T-cell (primary cell): ENCODE measurements around the gene DENND5B. TPM values are rescaled to one million over a fixed set of nuclear protein-coding genes. Genes with fewer than 3 reads are reported as not detected.
"Not testable (repeated sequence)": the region's sequence is repeated elsewhere in the genome, so short reads cannot be mapped to it uniquely, and the experiment has no call there.

Source experiments
- ATAC-seq, 4 experiments: fragments of 200-7000 bp in 3 of 4; fragments of 150-1000 bp in 1 of 4; cut with Tn5 transposase; replicated peaks in 1 of 4; 1 replicate in 3 of 4; 2 replicates in 1 of 4; pipeline ENCODE4 v1.10.0; 2021; ENCODE audit warnings: moderate library complexity in 3 of 4, mild to moderate bottlenecking in 2 of 4, moderate number of reproducible peaks in 1 of 4
- CTCF ChIA-PET, 2 donors: fragments of 300-600 bp; sonication (Branson Sonifier 250); formaldehyde crosslinking; loops; one replicate each; lab custom pipeline; 2022; ENCODE audit warnings: antibody characterized with exemption in 2 of 2; lab: Charles Lee
- POLR2A ChIA-PET, 2 donors: fragments of 300-600 bp; sonication (Branson Sonifier 250); formaldehyde crosslinking; loops; one replicate each; lab custom pipeline; 2022; ENCODE audit warnings: antibody characterized with exemption in 2 of 2; lab: Charles Lee
- DNase-seq, 35 experiments: peaks; one replicate each; pipeline versions ENCODE4 v3.0.0 to v3.0.0-alpha.2; 2013 to 2023
- H3K27ac ChIP-seq: one replicate; pipeline ENCODE4 v1.5.1; 2013; ENCODE audit warnings: low read length
- H3K27me3 ChIP-seq, 2 experiments: replicated peaks in 1 of 2; 1 replicate in 1 of 2; 2 replicates in 1 of 2; pipeline versions ENCODE4 v1.6.1 to v1.7.0; 2013; ENCODE audit warnings: low read length in 1 of 2, mixed read lengths in 1 of 2; ENCODE audit not compliant: control insufficient read depth in 2 of 2, insufficient read depth in 2 of 2; ENCODE audit errors: extremely low read depth in 1 of 2
- H3K36me3 ChIP-seq, 2 donors: 1 replicate in 1 of 2; 2 replicates in 1 of 2; pipeline versions ENCODE4 v1.6.1 to v1.7.0; 2013; ENCODE audit warnings: low read length in 1 of 2; ENCODE audit not compliant: control insufficient read depth in 2 of 2, insufficient read depth in 1 of 2; ENCODE audit errors: extremely low read depth in 1 of 2
- H3K4me1 ChIP-seq, 2 experiments: 1 replicate in 1 of 2; 2 replicates in 1 of 2; pipeline versions ENCODE4 v1.6.1 to v1.7.0; 2013; ENCODE audit warnings: low read length in 2 of 2, mixed read lengths in 1 of 2; ENCODE audit not compliant: insufficient read depth in 2 of 2, control insufficient read depth in 1 of 2; ENCODE audit errors: extremely low read depth in 1 of 2
- H3K4me3 ChIP-seq, 2 donors: 1 replicate in 1 of 2; 2 replicates in 1 of 2; pipeline versions ENCODE4 v1.5.1 to v1.7.0; 2013; ENCODE audit warnings: mild to moderate bottlenecking in 2 of 2, low read length in 1 of 2, moderate library complexity in 1 of 2; ENCODE audit not compliant: control insufficient read depth in 1 of 2; ENCODE audit errors: extremely low read depth in 1 of 2
- H3K9me3 ChIP-seq: 2 replicates; pipeline ENCODE4 v1.7.0; 2013
- H3K27ac Mint-ChIP-seq, 2 donors: one replicate each; pipeline ENCODE4 v1.8.0; 2020 to 2021; ENCODE audit warnings: mild to moderate bottlenecking in 2 of 2, mixed read lengths in 2 of 2
- H3K27me3 Mint-ChIP-seq, 2 donors: one replicate each; pipeline ENCODE4 v1.8.0; 2021 to 2022; ENCODE audit warnings: mixed read lengths in 2 of 2
- H3K36me3 Mint-ChIP-seq: one replicate; pipeline ENCODE4 v1.8.0; 2021; ENCODE audit warnings: mixed read lengths
- H3K4me1 Mint-ChIP-seq, 3 donors: one replicate each; pipeline ENCODE4 v1.8.0; 2020 to 2022; ENCODE audit warnings: mixed read lengths in 3 of 3, mild to moderate bottlenecking in 1 of 3
- H3K4me3 Mint-ChIP-seq, 3 donors: one replicate each; pipeline ENCODE4 v1.8.0; 2020 to 2022; ENCODE audit warnings: mild to moderate bottlenecking in 3 of 3, mixed read lengths in 3 of 3, moderate library complexity in 3 of 3
- H3K9me3 Mint-ChIP-seq, 3 donors: one replicate each; pipeline ENCODE4 v1.8.0; 2020 to 2022; ENCODE audit warnings: mixed read lengths in 3 of 3
- WGBS: methylation state at CpG from one replicate; pipeline ENCODE4 v1.1.5; 2013; ENCODE audit warnings: missing lambda C conversion rate; ENCODE audit not compliant: insufficient coverage; 5-methylcytosine and 5-hydroxymethylcytosine counted together
- total RNA-seq, 35 experiments: library from RNA in 6 of 35; stranded (reverse) in 6 of 35; fragments of 120-200 nt in 1 of 35; gene quantifications; one replicate each; pipeline versions ENCODE4 v1.2.1 to v1.2.4 and lab custom pipeline; 2013 to 2026

The DENND5B gene
- total RNA-seq, 5 donors from 2014 or later (not counting 1 experiment from before 2014, with no cell fraction given) = 0.38 to 2.6 (median 1.2) TPM

GRCh38 chr12:31560516-31560915, 30.4 kb downstream of the DENND5B start:
- no peak overlapping the region for H3K27ac ChIP-seq
- H3K4me3 ChIP-seq = no peak overlapping the region
- ChIA-PET CTCF (interaction anchor here in 1 of 2 donors (0.5 kb wide), 1 partner anchor 76 kb away, joined by 4 read pairs; no protein-coding TSS in a partner anchor), POLR2A (no interaction called here)
- no peaks in the 10 kb centered on the region for H3K9me3 ChIP-seq
- no peak for ATAC-seq
- H3K27me3 ChIP-seq = peaks cover 0 to 12% of the 10 kb centered on the region in 2 experiments
- DNase-seq = no peak
- Mint-ChIP-seq H3K36me3 (no peaks in the 10 kb centered on the region), H3K9me3 (no peaks in the 10 kb centered on the region), H3K27me3 (peaks cover 27 to 28% of the 10 kb centered on the region in 2 donors), H3K4me3 (no peak overlapping the region), H3K27ac (no peak overlapping the region), H3K4me1 (no peaks in the 10 kb centered on the region)
- H3K4me1 ChIP-seq = no peaks in the 10 kb centered on the region
- WGBS = 96% methylated on average over 2 of the region's 2 CpGs
- H3K36me3 ChIP-seq = no peaks in the 10 kb centered on the region

DNA sequence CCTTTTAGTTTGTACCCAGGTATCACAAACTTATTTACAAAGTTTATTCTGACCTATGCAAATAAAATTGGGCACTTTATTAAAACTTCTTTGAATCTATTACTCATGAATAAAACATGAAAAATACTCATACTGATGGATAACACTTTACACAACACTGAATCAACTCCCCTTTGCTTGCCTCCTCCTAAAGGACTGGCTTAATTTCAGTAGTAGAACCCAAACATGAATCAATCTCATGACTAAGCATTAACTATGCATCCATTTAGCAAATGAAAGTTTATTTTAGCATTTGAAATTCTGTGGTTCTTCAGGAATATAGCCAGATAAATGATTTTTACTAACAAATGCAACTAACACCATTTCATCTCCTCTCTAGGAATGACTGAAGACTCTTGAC, 32.4 kb downstream of the DENND5B start:
- H3K4me3 Mint-ChIP-seq = no peak overlapping the region
- ATAC-seq = no peak
- H3K27me3 ChIP-seq = peaks cover 0 to 13% of the 10 kb centered on the region in 2 experiments
- no peak overlapping the region for H3K27ac Mint-ChIP-seq
- H3K27me3 Mint-ChIP-seq = peaks cover 32 to 33% of the 10 kb centered on the region in 2 donors
- POLR2A ChIA-PET = no interaction called here
- CTCF ChIA-PET = no interaction called here
- no peaks in the 10 kb centered on the region for H3K36me3 ChIP-seq
- H3K27ac ChIP-seq = no peak overlapping the region
- no peaks in the 10 kb centered on the region for H3K4me1 ChIP-seq
- no peaks in the 10 kb centered on the region for H3K4me1 Mint-ChIP-seq
- H3K36me3 Mint-ChIP-seq = no peaks in the 10 kb centered on the region
- peaks cover 0 to 5% (median 5%) of the 10 kb centered on the region in 3 donors for H3K9me3 Mint-ChIP-seq
- no peaks in the 10 kb centered on the region for H3K9me3 ChIP-seq
- no peak overlapping the region for H3K4me3 ChIP-seq
- no peak for DNase-seq

GRCh38 chr12:31557707-31558106, 33.2 kb downstream of the DENND5B start:
- no peak for ATAC-seq
- peaks cover 35 to 38% of the 10 kb centered on the region in 2 donors for H3K27me3 Mint-ChIP-seq
- H3K4me1 ChIP-seq = no peaks in the 10 kb centered on the region
- no peaks in the 10 kb centered on the region for H3K36me3 ChIP-seq
- POLR2A ChIA-PET = no interaction called here
- peaks cover 0 to 9% (median 5%) of the 10 kb centered on the region in 3 donors for H3K9me3 Mint-ChIP-seq
- H3K27ac Mint-ChIP-seq = no peak overlapping the region
- H3K27me3 ChIP-seq = peaks cover 0 to 13% of the 10 kb centered on the region in 2 experiments
- WGBS = 20% methylated on average over 1 of the region's 5 CpGs
- H3K27ac ChIP-seq = no peak overlapping the region
- CTCF ChIA-PET = no interaction called here
- H3K9me3 ChIP-seq = no peaks in the 10 kb centered on the region
- no peak overlapping the region for H3K4me3 ChIP-seq
- no peak for DNase-seq
- H3K4me3 Mint-ChIP-seq = no peak overlapping the region
- no peaks in the 10 kb centered on the region for H3K4me1 Mint-ChIP-seq
- no peaks in the 10 kb centered on the region for H3K36me3 Mint-ChIP-seq

DNA sequence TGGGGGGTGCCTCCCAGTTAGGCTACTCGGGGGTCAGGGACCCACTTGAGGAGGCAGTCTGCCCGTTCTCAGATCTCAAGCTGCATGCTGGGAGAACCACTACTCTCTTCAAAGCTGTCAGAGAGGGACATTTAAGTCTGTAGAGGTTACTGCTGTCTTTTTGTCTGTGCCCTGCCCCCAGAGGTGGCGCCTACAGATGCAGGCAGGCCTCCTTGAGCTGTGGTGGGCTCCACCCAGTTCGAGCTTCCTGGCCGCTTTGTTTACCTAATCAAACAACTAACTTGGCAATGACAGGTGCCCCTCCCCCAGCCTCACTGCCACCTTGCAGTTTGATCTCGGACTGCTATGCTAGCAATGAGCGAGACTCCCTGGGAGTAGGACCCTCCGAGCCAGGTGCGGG, 35.5 kb downstream of the DENND5B start:
- H3K27ac Mint-ChIP-seq, CTCF ChIA-PET, H3K4me3 Mint-ChIP-seq, H3K4me1 ChIP-seq, POLR2A ChIA-PET, H3K27ac ChIP-seq, ATAC-seq, H3K9me3 Mint-ChIP-seq, DNase-seq, H3K4me1 Mint-ChIP-seq, H3K36me3 Mint-ChIP-seq, H3K9me3 ChIP-seq, H3K36me3 ChIP-seq, H3K4me3 ChIP-seq: not testable (repeated sequence)
- 88% methylated on average over 6 of the region's 9 CpGs for WGBS
- peaks cover 0 to 13% of the 10 kb centered on the region in 2 experiments for H3K27me3 ChIP-seq
- peaks cover 32 to 33% of the 10 kb centered on the region in 2 donors for H3K27me3 Mint-ChIP-seq

- H3K27me3 ChIP-seq, H3K36me3 Mint-ChIP-seq, H3K4me3 Mint-ChIP-seq, H3K27ac ChIP-seq, ATAC-seq, H3K4me3 ChIP-seq, CTCF ChIA-PET, H3K9me3 ChIP-seq, H3K36me3 ChIP-seq, DNase-seq, H3K4me1 ChIP-seq, POLR2A ChIA-PET, H3K27ac Mint-ChIP-seq, H3K4me1 Mint-ChIP-seq: not testable (repeated sequence)
- H3K9me3 Mint-ChIP-seq = peaks cover 0 to 12% (median 5%) of the 10 kb centered on the region in 3 donors
- H3K27me3 Mint-ChIP-seq = peaks cover 9 to 11% of the 10 kb centered on the region in 2 donors
- WGBS = no CpG with 5 or more reads among the region's 3 CpGs
These were observed 40.3 kb downstream of the DENND5B start for GRCh38 chr12:31550590-31550989.

GRCh38 chr12:31536672-31537071, 54.3 kb downstream of the DENND5B start:
- Mint-ChIP-seq H3K36me3 (no peaks in the 10 kb centered on the region), H3K4me1 (no peaks in the 10 kb centered on the region), H3K4me3 (no peak overlapping the region), H3K27ac (no peak overlapping the region), H3K9me3 (peaks cover 0 to 3% (median 0%) of the 10 kb centered on the region in 3 donors), H3K27me3 (peaks cover 8 to 26% of the 10 kb centered on the region in 2 donors)
- Histone ChIP-seq H3K27me3 (no peaks in the 10 kb centered on the region), H3K36me3 (no peaks in the 10 kb centered on the region), H3K27ac (no peak overlapping the region), H3K4me3 (no peak overlapping the region), H3K4me1 (no peaks in the 10 kb centered on the region), H3K9me3 (no peaks in the 10 kb centered on the region)
- POLR2A ChIA-PET = no interaction called here
- CTCF ChIA-PET = no interaction called here
- no peak for ATAC-seq
- DNase-seq = no peak

GRCh38 chr12:31533470-31533869, 57.5 kb downstream of the DENND5B start:
- Mint-ChIP-seq H3K4me3 (no peak overlapping the region), H3K27me3 (peaks cover 8 to 19% of the 10 kb centered on the region in 2 donors), H3K27ac (no peak overlapping the region), H3K9me3 (no peaks in the 10 kb centered on the region), H3K4me1 (no peaks in the 10 kb centered on the region), H3K36me3 (no peaks in the 10 kb centered on the region)
- no peaks in the 10 kb centered on the region for H3K9me3 ChIP-seq
- H3K27ac ChIP-seq = no peak overlapping the region
- ChIA-PET POLR2A (no interaction called here), CTCF (no interaction called here)
- H3K4me1 ChIP-seq = no peaks in the 10 kb centered on the region
- DNase-seq (no peak), ATAC-seq (no peak)
- peaks cover 0 to 3% of the 10 kb centered on the region in 2 experiments for H3K27me3 ChIP-seq
- H3K4me3 ChIP-seq = no peak overlapping the region
- no peaks in the 10 kb centered on the region for H3K36me3 ChIP-seq
